ENCODE measurements around the gene SYT15.
"Not testable (repeated sequence)": the region's sequence is repeated elsewhere in the genome, so short reads cannot be mapped to it uniquely, and the experiment has no call there.

The SYT15 gene

DNA sequence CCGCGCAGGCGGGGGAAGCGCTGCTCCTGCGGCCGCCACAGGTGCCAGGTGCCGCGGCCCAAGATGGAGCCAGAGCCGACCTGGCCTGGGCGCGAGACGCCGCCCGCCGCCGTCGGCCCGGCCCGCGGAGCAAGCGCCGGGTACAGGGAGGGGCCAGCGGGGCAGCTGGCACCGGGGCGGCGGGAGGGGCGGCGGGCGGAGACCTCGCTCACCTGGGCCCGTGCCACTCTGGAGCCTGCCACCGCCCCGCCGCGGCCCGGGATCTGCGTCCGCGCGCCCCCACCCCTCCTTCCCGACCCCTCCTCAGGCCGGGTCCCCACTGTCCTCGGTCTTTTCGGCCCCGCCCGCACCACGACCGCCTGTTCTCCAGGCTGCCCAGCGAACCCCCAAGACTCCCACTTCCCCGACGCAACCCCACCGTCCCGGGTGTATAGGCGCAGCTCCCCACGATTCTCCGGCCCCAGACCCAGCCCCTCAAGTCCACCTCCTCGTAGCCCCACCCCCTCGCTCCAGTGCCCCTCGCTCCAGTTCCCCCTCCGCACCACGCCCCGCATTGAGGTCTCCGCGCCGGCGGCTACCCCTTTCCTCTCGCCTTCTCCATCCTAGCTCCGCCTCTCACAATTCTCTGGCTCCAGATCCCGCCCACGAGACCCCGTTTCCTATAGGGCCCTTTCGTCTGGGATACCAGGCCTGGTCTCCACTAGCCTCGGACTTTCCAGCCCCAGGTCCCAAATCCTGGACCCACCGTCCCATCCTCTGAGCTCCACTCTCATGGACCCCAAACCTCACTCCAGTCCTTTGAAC, 22.2 kb upstream of the SYT15 start, which contains the start of gene GPRIN2:
Gene GPRIN2, minus strand, starts transcription at position 144 of the 804 bp plus-strand sequence. CDS start 5,922 bp downstream, outside the sequence.
- no peak for DNase-seq (ENCODE audit: low spot score)

DNA sequence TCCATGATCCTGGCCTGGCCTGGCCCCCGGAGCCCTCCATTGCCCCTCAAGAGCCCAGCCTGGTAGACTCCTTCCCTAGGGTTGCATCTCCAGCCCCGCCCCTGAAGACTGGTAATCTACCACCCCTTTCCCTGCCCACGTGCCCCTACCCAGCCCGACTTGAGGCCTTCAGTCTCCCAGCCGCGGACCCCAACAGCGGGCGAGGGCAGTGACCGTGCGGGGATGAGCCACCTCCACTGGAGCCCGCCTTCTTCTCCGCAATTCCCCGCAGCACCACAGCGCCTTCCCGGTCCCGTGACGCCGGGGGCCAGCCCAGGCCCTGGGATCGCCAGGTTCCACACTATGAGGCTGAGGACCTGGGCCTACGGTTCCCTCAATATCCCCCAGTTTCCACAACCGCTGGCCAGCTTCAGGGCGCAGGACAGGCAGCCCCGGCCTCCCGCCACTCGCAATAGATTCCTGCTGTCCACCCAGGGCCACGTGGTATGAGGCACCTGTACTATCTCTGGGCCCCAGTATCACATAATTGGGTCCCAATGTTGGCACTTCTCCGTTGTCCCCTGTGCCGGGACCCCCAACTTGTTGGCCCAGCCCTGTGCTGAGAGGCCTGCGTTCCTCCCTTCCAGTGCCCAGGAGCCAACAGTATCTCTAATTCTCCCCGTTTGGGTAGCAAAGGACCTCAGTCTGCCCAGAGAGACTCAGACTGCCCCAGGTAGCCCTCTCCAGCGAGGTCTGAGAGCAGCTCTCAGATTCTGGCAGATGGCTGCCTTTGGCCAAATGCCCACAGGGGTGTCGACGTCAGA, 21.4 kb upstream of the SYT15 start:
- no peak for DNase-seq (ENCODE audit: low spot score)

DNA sequence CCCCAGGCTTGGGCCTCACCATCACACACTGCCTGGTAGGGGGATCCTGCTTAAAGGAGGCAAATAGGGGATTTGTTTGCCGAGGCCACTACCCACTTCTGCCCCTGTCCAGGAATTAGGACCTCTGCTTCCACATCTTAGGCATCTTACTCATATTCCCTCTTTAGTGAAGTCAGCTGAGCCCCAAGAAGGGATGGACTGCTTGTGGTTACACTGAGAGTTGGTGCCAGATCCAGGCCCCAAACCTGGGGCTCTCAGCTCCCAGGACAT, 20.9 kb upstream of the SYT15 start:
- no peak for DNase-seq (ENCODE audit: low spot score)

DNA sequence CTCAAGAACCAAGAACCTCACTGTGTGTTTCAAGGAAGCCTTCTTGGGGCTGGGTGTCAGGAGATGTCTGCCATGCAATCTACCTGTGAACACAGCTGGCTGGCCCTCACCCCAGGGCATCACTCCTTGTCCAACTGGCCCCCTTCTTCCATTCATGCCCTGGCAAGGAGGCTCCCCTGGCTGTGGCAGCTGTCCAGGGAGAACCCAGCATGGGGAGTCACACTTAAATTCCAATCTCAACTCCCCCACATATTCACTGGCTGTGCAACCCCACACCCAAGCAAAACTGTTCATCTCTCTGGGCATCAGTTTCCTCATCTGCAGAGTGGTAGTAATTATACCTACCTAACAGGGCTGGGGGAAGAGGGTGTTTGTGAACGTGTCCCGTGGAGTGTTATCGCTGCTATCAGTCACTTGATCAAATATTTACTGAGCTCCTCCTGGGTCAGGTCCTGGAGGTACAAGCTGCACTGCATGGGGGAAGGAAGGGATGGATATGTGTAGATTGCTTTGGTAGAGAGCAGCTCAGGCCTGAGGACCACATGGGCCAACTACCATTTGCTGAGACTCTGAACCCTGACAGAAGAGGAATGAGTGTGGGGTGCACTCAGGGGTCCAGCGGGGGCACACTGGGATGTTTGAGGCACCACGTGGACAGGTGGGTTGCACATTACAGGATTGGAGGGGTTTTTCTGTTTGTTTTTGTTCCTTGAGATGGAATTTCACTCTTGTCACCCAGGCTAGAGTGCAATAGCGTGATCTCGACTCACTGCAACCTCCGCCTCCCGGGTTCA, 20.3 kb upstream of the SYT15 start:
- DNase-seq (ENCODE audit: low spot score): no peak

DNA sequence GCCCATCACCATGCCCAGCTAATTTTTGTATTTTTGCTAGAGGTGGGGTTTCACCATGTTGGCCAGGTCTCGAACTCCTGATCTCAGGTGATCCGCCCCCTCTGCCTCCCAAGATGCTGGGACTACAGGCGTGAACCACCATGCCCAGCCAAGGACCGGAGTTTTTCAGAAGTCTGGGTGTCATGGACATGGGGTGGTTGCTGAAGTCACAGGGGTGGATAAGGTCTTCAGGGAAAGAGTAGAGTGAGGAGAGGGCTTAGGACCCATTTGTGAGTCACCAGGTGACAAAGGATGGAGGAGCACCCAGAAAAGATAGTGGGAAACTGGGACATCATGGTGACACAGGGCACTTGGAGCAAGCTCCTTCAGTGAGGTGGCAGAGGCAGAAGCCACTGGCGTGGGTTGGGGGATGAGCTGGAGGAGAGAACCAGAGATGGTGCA, 19.7 kb upstream of the SYT15 start:
- no peak for DNase-seq (ENCODE audit: low spot score)

DNA sequence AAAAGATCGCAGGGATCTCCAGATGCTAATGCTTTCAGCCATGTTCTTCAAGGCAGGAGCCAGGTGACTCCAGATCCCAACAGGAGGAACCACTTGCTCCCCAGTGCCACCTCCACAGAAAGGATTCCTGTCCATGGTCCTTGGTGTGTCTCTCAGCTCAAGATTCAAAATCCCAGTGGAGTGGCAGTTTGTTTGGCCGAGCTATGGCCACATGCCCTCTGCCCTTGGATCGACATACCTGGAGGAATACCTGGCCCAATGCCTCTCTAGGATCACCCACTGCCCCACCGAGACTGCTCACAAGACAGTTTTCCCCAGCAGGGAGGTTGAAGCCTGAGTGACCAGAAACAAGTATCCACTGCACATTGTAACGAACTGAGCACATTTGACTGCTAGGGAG, 18.5 kb upstream of the SYT15 start:
- DNase-seq (ENCODE audit: low spot score): no peak

DNA sequence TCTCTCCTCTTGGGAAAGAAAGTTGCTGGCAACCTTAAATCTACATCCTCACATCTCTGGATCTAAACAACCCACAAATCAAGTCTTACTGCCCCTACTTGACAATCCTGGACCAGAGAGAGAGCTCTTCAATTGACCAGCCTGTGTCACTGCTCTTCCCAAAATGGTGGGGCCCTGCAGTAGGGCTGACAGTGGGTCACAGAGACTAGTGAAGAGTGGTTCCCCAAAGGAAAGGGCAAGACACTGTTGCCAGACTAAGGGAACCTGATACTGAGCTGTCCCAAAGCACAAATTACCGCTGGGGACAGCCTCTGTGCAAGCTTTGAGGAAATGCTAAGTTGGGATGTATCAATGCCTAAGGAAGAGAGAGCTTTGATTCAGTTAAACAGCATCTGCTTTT, 18.0 kb upstream of the SYT15 start:
- DNase-seq (ENCODE audit: low spot score): no peak

DNA sequence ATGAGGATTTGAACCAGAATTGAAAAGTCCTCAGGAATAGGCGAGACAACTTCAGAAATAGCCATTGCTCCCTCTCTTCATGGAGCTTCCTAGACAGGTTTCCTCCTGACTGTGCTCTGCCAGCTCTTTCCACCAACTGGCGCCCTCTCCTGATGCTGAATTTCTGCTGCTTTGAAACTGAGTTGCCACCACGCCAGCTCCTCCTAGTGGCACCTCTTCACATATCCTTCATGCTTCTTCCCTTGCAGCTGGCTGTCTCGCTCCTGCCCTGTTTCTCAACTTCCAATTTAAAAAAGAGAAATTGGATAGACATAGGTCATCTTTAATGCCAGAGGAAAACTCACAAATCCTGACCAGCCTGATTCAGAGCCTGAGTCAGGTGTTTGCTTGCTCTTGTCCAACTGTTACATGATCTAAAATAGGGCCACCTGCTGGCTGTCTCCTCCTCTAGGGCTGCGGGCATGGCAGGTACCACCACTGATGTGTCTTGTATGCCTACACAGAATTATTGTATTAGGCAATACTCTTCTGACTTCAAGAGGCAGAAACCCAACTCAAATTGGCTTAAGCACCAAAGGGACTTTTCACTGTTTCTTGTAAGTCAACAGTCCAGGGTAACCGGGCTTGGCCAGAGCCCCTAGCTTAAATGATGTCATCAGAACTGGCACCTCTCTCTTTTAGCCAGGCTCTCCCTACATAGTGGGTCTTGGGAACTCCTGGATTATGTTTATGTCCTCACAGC, 13.2 kb upstream of the SYT15 start:
- peak; percentile 49 for DNase-seq (ENCODE audit: low spot score)

DNA sequence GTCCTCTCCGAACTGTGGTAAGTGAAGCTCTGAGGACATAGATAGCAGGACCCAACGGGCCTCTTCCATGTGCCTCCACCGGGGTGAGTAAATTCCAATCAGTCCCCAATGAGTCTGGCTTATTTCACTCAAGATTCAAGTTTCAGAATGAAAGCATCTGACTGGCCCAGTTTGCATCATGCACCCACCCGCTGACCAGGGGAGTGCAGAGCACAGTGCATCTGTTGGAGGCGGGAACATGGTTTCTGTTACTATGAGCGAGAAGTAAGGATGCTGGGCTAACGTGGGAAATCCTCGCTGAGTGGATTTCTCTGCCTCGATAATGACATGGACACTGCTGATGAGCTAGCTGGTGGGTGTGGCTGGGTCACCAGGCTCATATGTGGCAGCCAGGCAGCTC, 11.8 kb upstream of the SYT15 start:
- DNase-seq (ENCODE audit: low spot score): not testable (repeated sequence)

DNA sequence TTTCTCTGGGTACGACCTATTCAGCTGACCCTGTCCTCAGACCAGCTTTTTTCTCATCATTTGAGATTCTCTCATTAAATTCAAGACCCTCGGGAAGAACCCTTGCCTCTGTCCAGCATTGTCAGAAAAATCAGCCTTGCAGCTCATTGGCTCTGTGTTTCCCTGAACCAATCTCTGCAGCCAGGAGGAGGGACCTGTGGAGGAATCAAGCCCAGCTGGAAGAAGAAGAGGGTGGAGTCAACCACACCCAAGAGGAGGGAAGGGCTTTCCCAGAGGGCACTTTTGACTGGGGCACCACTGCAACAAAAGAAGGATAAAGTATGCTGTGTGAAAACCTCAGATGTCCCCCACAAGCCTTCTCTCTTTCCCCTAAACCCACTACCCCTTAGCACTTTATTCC, 8.3 kb upstream of the SYT15 start:
- not testable (repeated sequence) for DNase-seq (ENCODE audit: low spot score)

DNA sequence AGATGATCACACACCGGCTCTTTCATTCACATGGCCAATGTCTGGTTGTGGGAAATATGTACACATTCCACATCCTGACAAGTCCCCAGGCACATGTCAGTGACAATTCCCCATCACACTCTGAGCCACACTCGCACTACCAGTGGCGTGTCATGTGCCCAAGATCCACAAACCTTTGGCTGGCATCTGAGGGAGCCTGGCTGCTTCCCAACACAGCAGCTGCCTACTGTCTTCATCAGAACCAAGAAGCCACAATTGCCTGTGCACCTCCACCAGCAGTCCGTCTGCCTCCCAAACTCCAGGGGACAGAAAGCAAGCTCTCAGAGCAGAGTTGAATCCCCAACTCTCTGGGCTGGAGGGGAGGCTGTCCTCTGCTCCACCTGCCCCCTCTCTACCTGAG, 6.2 kb upstream of the SYT15 start:
- not testable (repeated sequence) for DNase-seq (ENCODE audit: low spot score)

DNA sequence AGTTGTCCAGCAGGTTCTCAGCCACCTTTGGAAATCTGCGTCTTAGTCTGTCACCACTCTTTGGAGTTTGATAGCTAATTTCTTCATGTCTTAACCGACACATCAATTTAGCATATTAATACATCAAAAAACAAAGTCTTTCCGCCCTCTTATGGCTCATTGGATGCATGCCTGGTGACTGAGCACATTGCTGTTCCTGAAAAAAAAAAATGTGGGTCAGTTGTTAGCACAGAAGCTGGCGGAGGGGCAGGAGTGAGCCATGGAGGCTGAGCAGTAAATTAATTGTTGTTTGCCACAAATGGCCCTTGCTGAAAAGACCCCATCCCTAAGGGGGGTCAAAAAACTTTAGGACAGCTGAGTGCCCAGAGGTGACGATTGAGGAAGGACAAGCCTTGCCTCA, 5.6 kb upstream of the SYT15 start:
- not testable (repeated sequence) for DNase-seq (ENCODE audit: low spot score)

DNA sequence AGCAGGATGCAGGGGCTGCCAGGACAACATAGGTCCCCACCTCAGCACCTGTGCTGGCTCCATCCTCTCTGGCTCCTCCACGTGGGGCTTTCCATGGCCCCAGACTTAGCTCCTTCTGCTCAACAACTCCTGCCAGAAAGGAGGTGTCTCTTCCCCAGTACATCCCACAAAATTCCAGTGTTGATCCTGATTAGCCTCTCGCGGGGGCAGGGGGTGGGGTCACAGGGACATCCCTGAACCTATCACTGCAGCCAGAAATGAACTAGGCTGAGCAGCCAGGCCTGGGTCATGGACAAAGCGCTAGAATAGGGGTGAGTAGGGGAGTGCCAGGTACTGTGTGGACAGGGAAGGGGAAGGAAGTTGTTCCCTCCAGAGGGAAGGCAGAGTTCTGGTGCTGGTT, 5.0 kb upstream of the SYT15 start:
- DNase-seq (ENCODE audit: low spot score): not testable (repeated sequence)

DNA sequence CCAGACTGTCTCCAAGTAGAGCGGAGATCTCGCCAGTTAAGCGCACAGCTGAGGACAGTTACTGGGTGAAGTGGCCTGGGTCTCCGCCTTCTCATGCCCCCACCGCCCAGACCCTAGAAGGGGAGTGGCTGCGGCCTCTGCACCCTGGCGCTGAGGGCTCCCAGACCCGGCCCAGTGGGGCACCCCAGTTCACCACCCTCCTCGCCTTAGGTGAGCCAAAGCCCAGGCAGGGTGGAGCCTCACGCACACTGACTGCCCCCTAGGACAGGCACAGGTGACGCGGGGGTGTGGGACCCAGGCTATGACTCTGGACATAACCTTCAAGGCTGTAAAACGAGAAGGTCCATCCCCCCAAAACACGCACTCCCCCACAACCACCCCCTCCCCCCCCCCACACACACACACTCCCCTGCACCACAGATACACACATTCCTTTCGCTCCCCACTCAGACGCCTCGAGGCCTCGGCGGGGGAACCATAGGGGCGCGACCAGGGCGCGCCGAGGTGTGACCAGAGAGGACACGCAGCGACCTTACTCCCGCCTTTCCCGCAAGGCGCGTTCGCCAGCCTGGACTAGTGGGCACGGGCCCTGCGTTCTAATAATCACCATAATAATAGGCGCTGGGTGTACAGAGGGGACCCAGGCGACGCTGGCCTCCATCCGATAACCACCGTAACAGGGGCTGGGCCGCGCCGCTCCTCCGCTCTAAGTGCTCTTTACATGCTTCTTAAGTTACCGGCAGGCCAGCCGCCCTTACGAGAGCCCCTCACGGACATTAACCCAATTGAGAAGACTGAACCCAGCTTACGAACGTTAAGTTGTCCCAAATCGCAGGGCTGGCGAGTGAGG, 1.1 kb upstream of the SYT15 start:
- not testable (repeated sequence) for DNase-seq (ENCODE audit: low spot score)

DNA sequence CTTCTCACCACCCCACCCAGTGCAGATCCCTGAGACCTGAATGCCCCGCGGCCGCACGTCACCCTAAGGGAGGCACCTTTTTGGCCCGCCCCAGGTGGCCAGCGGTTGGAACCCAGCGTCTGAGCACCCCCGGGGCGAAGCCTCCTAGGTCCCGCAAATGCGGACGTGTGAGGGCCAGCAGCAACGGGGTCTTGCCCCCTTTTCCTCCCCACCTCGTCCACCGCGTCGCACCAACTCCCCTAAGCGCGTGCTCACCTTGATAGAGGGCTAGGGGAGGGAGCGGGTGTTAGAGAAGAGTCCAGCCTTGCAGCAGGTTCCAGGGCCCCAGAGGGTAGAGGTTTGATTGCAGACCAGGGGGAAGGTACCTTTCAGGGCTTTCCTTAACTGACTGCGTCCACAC, 450 bp downstream of the SYT15 start:
- DNase-seq (ENCODE audit: low spot score): not testable (repeated sequence)

DNA sequence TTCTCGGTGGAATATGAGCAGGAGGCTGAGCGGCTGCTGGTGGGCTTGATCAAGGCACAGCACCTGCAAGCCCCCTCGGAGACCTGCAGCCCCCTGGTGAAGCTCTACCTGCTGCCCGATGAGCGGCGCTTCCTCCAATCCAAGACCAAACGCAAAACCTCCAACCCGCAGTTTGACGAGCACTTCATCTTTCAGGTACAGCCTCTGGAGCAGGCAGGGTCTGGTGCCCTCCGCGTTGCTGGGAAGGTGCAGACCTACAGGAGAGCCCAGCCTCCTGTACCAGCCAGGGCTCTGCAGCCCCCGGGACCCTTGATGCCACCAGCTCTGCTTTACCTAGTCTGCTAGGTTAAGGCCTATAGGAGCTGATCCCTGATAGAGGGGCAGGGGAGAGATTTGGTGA, 3.1 kb downstream of the SYT15 start:
- not testable (repeated sequence) for DNase-seq (ENCODE audit: low spot score)

DNA sequence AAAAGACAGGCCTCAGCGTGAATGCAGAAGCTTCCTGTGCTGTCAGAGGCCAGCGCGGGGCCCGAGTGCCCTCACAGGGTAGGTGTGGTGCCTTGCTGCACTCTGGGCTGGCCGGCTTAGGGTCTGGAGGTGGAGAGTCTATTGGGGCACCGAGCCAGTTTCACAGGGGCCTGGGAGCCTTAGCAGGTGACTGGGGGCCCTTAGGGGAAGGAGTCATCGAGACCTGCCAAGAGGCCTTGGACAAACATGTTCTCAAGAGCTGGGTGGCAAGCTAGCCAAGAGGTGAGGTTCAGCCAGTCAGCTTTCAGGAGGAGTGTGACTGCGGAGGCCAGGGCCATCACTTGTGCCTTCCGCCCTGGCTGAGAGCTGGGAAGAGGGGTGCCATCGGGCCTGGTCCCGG, 3.6 kb downstream of the SYT15 start:
- not testable (repeated sequence) for DNase-seq (ENCODE audit: low spot score)

DNA sequence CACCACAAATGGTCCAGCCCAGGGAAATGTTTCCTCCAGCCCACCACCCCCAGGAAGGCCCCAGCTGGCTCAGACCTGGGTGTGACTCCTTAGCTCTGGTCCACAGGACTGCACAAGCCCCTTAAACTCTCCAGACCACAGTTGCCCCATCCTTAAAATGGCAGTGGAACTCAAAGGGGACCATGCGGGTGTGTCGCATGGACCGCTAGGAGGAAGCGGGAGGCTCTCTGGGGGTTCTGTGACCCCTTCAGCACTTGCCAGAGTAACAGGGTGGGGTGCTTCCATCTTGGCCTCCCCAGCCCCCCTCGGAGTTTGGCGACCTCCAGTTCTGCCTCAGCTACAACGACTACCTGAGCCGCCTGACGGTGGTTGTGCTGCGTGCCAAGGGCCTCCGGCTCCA, 5.3 kb downstream of the SYT15 start:
- not testable (repeated sequence) for DNase-seq (ENCODE audit: low spot score)

DNA sequence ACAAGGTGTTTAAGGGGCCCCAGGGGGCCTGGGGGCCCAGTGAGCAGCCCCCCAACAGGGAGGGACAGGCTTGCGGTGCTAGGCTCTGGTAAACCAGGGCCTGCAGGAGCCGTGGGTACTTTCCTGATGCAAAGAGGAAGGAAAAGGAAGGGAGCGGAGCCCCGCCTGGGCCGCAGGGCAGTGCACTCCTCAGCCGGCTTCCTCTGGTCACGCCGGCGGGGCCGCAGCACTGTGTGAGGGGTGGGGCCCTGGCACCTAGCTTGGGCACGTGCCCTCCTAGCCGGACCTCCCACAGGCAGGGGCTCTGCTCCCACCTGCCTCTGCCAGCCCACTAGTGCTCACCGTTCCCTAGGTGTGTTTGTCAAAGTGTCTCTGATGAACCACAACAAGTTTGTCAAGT, 6.3 kb downstream of the SYT15 start:
- DNase-seq (ENCODE audit: low spot score): not testable (repeated sequence)

DNA sequence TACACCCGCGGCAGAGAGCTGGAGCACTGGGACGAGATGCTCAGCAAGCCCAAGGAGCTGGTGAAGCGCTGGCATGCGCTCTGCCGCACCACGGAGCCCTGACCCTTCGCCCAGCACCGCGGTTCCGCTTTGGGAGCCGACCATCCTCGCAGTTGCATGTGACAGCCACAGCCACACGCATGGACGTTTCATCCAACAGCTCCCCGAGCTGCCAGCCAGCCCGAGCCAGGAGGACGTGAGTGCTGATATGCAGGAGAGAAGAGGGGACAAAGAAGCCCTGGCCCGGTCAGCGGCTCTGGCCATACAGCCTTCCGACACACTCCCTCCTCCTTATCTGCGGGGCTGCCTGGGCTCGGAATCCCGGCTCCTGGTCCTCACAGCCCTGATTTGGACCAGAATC, 8.6 kb downstream of the SYT15 start:
- not testable (repeated sequence) for DNase-seq (ENCODE audit: low spot score)

DNA sequence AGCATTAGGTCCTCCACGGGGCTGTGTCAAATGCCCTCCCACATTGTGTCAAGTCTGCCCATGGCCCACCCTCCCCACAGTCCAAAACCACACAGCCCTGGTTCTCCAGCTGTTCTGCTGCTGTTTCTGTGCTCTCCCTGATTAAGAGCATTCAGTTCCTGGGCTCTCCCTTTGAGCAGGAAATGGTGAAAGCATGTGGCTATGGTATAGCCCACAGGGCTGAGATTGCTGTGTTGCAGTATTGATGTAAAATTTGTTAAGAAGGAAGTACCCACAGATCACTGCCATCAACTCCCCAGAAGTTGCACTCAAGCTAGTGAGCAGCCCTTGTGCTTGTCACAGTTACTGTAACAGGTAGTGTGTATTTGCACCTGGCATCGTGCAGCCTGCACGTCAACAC, 9.3 kb downstream of the SYT15 start:
- DNase-seq (ENCODE audit: low spot score): not testable (repeated sequence)
